Kidney capillary endothelial cell (primary cell): ENCODE results near the gene TTLL7.

Experiments used
- DNase-seq: peaks from one replicate; pipeline ENCODE4 v3.0.0-alpha.2; 2018; ENCODE audit warnings: low spot score

The TTLL7 gene, protein sequence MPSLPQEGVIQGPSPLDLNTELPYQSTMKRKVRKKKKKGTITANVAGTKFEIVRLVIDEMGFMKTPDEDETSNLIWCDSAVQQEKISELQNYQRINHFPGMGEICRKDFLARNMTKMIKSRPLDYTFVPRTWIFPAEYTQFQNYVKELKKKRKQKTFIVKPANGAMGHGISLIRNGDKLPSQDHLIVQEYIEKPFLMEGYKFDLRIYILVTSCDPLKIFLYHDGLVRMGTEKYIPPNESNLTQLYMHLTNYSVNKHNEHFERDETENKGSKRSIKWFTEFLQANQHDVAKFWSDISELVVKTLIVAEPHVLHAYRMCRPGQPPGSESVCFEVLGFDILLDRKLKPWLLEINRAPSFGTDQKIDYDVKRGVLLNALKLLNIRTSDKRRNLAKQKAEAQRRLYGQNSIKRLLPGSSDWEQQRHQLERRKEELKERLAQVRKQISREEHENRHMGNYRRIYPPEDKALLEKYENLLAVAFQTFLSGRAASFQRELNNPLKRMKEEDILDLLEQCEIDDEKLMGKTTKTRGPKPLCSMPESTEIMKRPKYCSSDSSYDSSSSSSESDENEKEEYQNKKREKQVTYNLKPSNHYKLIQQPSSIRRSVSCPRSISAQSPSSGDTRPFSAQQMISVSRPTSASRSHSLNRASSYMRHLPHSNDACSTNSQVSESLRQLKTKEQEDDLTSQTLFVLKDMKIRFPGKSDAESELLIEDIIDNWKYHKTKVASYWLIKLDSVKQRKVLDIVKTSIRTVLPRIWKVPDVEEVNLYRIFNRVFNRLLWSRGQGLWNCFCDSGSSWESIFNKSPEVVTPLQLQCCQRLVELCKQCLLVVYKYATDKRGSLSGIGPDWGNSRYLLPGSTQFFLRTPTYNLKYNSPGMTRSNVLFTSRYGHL

DNA sequence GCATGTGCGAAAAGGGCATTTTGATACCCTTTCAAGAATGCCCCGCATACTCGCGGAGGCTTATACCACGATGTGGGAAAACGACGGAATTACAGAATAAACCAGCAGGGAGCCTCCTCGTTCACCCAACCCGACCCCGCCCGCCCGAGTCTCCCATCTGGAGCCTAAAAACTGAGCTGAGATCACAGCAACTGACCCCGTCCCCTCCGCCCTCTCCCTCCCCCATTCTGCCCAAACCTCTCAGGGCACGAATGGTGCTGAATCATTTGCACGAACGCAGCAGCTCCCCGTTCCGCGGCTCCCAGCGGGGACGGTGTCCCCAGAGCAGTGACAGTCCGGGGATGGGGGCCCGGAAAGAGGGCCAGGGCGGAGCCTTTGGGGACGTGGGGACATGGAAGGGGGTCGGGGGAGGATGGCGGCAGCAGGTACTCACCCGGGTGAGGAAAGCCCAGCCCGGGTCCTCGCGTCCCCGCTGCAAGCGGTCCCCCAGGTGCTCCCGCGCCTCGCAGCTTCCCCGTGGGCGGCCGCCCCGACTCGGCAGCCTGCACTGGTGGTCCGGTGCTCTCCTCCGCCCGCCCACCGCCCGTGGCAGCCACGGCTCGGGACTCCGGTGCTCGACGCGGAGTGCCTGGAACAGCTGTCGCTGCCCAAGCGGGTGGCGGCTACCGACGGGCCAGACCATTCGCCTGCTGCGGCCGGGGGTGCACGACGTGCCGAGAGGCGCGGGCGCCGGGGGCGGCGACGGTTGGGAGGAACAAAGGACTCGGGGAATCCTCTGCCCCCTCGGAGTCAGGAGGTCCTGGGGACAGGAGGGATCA, at the start of gene TTLL7:
Gene TTLL7, minus strand, starts transcription at position 635 of the 818 bp plus-strand sequence. CDS start 46,921 bp downstream, outside the sequence.
- no peak for DNase-seq

DNA sequence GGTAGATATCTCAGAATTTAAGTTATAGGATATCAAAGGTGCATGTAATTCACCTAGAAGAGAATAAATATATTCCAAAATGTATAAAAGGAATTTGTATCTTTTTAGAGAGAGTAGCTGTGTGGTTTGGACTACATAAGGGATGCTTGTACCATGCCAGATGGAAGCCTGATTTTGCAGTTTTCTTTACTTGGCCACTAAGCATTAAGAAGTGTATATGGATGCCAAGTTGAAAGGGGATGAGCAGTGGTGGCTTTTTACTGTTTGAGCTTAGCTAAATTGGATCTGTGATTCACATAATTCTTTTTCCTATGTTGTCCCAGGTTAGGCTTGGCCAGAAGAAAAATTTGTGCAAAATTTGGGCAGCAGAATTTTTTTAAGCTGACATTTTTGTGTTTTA, 43.5 kb upstream of the TTLL7 start:
- DNase-seq: no peak

DNA sequence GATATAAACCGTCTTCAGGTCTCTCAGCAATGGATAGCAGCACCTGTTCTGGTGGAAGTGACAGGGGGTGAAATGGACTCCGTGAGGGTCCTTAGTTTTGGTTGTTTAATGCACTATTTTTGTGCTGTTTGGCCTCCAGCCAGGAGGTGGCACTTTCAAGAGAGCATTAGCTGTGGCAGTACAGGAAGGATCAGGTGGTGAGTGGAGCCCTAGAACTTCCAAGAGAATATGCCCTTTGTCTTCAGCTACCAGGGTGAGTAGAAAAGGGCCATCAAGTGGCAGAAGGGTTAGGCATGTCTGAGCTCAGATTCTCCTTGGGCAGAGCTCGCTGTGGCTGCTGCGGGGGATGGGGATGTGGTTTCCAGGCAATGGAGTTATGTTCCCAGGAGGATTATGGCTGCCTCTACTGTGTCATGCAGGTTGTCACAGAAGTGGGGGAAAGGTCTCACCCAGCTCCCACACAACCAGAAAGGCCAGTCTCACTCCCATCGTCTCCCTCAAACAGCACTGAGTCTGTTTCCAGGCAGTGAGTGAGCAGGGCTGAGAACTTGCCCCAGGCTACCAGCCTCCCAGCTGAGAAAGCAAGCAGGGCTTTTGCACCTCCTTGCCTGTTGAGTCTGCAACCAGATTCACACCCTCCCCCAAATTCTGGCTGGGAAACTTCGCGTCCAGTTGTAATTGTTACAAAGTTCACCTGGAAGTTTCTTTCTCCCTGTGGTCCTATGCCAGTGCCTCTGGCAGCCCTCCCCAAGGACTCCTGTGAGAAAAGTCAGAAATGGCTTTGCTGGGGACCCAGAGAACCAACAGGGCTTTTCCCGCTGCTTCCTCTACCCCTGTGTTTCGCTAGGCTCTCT, 39.1 kb upstream of the TTLL7 start:
- DNase-seq: no peak

DNA sequence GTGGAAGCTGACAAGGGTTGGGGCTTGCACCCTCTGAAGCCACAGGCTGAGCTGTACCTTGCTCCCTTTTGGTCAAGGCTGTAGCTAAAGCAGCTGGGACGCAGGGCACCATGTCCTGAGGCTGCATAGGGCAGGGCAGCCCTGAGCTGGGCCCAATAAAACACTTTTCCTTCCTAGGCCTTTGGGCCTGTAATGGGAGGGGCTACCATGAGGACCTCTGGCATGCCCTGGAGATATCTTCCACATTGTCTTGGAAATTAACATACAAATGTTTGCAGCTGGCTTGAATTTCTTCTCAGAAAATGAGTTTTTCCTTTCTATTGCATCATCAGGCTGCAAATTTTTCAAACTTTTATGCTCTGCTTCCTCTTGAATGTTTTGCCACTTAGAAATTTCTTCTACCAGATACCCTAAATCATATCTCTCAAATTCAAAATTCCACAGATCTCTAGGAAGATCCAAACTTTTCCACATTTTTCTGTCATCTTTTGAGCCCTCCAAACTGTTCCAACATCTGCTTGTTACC, 32.9 kb upstream of the TTLL7 start:
- no peak for DNase-seq

DNA sequence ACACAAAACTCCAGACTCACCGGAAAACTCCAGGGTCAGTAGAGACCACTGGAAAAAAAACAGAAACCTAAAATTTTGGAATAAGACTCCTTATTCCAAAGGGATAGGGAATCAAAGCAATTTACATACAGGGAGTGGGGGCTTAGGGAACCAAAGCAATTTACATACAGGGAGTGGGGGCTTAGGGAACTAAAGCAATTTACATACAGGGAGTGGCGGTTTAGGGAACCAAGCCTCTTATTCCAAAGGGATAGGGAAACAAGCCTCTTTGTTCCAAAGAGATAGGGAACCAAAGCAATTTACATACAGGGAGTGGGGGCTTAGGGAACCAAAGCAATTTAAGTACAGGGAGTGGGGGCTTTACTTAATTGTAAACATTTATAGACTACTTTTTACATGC, 28.4 kb upstream of the TTLL7 start:
- DNase-seq: no peak

DNA sequence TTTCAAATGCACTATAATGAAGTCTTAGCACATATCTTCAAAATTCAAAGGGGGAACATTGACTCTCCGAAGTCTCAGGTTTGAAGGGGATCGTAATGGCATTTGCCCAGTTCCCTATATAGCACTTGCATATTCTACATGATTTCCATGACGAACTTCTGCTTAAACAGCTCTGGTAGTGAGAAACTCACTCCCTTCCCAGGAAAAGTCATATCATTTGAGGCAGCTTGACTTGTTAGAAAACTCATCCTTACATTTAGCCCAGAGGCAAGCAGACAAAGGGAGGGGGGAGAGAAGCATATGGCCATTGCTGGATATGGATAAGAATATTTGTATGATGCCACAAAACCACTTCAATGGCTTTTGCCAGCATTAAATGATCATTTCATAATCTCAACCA, 27.0 kb upstream of the TTLL7 start:
- DNase-seq: no peak

DNA sequence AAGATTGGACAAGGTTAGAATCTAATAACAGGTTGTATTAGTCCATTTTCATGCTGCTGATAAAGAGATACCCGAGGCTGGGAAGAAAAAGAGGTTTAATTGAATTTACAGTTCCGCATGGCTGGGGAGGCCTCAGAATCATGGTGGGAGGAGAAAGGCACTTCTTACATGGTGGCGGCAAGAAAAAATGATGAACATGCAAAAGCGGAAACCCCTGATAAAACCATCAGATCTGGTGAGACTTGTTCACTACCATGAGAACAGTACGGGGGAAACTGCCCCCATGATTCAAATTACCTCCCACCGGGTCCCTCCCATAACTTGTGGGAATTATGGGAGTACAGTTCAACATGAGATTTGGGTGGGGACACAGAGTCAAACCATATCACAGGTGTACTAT, 22.9 kb upstream of the TTLL7 start:
- no peak for DNase-seq

DNA sequence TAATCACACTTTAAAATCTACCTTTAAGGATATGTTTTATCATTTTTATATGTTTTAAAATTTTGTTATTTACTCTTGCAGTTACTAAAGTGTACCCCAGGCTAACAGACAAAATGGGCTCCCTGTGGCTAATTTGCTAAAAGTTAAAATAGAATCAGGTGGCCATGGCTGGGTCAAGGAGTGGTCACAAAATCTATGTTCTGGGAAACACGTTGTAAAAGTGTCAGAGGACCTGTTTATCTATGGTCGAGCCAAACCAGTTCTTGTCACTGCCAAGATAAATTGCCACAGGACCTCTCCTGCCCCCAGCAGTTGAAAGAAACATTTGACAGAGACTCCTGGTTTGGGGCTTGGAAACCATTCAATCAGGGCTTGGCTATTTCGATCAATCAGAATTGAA, 21.2 kb upstream of the TTLL7 start:
- no peak for DNase-seq

DNA sequence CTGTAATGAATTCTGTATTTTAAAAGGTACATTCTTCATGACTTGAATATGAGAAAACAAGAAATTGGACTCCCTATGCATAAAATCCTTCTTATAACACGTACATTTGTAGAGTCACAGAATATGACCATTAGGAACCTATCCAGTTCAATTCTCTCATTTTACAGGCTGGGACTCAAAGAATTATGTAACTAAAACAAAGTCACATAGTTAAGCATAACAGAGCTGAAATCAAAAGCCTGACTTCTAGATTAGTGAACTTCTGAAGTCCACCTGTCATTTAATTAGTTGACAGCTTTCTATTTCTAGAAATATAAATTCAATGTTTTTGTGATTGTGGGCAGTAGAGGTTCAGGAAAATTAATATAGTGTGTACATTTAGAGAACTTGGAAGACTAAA, 20.3 kb upstream of the TTLL7 start:
- no peak for DNase-seq

DNA sequence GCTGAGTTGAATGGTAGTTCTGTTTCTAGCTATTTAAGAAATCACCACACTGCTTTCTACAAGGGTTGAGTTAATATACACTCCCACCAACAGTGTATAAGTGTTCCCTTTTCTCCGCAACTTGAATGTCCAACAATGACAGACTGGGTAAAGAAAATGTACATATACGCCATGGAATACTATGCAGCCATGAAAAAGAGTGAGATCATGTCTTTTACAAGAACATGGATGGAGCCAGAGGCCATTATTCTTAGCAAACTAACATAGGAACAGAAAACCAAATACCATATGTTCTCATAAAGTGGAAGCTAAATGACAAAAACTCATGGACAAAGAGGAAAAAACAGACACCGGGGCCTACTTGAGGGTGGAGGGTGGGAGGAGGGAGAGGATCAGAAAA, 14.8 kb upstream of the TTLL7 start:
- no peak for DNase-seq

DNA sequence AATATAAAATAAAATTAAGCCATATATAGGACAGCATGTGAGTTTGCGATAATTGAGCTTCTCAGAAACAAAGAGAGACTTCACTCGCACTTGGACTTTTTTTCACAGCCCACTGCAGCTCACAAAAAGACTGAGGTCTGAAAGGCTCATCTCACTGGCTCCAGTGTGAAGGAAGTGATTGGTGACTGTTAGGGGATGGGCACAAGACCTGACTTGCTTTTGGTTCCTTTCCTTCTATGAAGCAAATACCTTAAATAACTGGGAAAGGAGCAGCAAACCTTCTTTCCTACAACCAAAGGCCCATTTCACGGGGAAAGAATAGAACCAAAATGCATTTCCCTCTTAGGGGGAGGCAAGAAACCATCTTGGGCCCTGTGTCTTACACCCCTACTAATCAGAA, 13.1 kb upstream of the TTLL7 start:
- DNase-seq: no peak

DNA sequence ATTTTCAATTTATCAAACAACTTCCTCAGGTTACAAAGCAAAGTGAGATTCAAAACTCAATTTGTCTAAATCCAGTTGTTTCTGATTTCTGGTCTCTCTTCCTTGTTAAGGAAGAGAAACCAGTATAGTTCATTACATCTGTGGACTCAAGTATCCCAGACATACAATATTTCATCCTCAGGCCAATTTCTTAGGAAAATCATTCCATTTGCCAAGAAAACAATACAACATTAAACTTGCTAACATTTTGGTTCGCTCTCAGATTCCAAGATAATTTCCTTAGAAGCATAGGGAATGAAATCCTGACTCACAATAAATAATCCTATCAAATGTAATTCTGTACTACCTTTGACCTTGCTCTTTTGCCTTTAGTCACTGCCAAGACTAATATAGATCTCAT, 11.2 kb upstream of the TTLL7 start:
- DNase-seq: no peak

DNA sequence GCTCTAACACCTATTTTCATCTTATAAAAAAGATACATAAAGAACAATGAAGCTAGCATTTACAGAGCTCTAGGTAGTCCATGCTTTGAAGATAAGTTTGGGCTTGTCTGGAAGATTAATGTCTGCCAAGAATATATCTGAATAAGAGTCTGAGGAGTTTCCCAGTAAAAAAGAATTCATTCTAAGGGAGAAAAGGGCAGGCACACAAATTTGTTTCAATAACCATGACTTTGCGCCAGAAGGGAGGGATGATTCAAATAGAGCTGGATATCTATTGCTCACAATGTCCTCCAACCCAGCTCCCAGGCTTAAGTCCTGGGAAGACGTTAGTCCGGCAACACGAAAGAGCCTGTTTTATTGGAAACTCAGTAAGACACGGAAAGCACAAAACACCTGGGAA, 9.7 kb upstream of the TTLL7 start:
- no peak for DNase-seq

DNA sequence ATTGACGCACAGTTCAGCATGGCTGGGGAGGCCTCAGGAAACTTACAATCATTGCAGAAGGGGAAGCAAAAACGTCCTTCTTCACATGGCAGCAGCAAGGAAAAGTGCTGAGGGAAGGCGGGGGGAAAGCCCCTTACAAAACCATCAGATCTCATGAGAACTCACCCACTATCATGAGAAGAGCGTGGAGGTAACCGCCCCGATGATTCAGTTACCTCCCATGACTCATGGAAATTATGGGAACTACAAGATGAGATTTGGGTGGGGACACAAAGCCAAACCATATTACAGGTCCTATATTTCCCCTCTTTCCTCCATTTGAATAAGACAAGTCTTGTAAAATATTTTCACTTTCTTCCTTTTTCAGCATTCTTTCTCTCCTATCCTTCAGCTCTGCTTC, 7.7 kb upstream of the TTLL7 start:
- no peak for DNase-seq

DNA sequence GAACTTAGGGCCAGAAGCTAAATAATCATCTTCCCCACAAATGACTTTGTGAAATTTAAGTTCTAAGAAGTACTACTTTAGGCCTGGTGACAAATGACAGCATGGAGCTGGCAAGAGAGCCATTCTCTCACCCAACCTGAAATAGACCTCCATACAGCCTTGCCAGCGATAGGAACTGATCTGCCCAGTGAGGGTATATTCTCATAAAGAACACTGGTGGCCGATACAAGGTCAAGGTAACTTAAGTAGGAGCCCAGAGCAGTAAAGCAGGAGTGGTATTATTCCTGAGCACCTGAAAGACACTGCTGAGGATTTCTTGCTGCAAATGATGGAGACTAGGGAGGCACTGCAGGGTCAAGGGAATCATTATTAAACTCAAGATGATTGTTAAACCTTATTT, 2.6 kb upstream of the TTLL7 start:
- DNase-seq: no peak

DNA sequence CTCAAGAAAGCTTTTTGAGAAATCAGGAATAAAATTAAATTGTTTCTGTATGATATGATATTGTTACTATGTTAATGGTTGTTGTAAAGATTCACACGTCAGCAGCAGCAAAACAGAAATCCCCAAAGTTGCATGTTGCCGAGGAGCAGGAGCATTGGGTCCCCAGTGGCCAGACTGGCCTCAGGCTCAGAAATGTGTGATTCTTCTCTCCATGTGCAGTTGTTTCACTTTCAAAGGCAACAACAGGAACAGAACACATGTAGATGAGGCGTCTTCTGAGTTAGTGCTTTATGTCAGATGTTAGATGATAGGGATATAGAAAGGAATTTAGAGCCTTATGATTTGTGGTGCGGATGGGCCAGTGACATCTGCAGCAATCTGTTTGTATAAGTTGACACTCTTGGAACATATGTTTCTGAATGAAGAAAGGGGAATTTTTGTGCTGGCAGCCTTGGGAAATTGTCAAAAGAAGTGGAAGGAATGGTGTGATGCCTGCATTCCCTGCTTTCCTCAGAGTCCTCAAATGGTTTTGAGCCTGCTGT, 2.1 kb upstream of the TTLL7 start:
- no peak for DNase-seq

DNA sequence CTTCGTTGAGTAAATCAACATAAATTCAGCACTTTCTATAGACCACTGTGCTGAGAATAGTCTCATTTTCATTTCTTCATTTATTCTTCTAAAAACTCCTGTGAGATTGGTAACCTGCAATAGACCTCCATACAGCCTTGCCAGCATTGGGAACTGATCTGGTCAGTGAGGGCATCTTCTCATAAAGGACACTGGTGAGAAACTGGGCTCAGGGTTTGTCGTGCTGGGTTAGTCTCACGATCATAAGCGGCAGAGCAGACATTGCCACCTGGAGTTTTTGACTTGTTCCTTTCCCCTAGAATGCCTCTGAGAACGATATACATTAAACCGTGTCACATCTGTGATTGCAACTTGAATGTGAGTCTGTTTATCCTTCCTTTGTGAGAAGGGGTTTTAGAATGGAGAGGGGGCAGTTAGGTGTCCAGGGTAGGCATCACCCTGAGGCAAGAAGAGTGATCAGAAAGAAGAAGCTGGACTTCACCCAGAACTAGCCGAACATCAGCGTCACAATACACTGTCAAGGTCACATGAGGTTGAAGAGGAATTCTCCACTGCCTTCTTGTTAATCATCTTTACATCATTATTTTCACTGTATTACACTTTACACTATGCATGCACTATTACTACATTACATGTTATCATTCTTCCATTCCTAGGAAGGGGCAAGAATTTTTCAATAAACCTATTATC, 1.4 kb upstream of the TTLL7 start:
- DNase-seq: no peak

DNA sequence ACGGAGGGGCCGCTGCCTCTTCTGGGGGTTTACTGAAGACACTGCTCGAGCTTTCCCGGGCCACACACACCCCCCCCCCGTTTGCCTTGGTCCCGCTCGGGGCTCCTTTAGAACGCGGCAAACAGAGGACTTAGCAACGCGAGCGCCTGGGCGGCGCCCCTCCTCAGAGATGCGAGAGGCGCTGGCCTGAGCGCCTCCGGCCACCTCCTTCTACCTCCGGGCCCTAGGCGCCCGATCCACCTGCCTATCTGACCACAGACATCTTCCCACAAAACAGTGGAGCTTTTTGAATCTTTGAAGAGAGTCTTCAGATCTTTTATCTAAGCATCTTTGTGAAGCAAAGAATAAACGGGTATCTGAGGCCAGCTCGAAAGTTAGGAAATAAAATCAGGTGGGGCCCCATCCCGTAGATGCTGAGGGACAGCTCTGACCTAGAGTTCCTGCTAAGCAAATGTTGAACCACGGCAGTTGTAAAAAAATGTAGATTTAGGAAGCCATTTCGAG, 436 bp upstream of the TTLL7 start:
- DNase-seq: peak; percentile 65

DNA sequence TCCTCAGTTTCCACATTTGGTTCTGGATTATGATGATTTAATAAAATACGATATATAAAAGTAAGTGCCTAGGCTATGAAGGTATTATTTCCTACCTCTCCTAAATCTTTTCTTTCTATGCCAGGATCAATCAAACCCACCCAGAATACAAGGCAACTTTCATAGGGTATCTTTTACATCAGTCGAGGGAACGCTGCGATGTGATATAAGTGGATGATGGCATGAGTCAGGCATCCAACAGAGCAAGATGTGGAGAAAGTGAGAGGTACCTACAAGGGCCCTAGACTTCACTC, 781 bp downstream of the TTLL7 start:
- DNase-seq: no peak

DNA sequence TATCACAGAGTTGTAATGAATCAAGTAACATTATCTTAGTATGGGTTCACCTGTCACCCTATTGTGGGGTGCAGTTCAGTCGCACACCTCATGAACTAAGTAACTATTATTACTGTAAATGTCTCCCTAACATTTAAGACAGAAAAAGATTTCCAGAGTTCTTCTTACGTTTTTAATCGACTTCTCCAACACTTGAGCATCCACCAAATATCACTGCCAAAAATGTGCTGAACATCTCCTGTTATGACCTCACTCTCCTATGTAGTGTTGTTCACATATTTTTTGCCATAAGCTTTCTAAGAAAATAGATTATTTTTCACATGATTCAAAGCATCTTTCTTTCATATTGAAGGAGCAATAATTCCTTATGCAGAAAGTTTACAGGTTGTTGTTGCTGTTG, 1.3 kb downstream of the TTLL7 start:
- no peak for DNase-seq
